22Rv1 (cell line): Measurements from ENCODE around the gene PREX1.

Experiments
- H3K27ac ChIP-seq: fragments of 450-650 bp; 2 replicates; pipeline ENCODE4 v1.5.1; 2017
- ZFX ChIP-seq: fragments of 450-650 bp; IDR thresholded peaks from 2 replicates; pipeline ENCODE4 v1.6.1; 2017; ENCODE audit warnings: antibody characterized with exemption, borderline replicate concordance
- TF ChIP-seq, protein P1 (sequence below): fragments of 450-650 bp; IDR thresholded peaks from 2 replicates; pipeline ENCODE4 v1.5.1; 2017; ENCODE audit warnings: mild to moderate bottlenecking

The PREX1 gene

DNA sequence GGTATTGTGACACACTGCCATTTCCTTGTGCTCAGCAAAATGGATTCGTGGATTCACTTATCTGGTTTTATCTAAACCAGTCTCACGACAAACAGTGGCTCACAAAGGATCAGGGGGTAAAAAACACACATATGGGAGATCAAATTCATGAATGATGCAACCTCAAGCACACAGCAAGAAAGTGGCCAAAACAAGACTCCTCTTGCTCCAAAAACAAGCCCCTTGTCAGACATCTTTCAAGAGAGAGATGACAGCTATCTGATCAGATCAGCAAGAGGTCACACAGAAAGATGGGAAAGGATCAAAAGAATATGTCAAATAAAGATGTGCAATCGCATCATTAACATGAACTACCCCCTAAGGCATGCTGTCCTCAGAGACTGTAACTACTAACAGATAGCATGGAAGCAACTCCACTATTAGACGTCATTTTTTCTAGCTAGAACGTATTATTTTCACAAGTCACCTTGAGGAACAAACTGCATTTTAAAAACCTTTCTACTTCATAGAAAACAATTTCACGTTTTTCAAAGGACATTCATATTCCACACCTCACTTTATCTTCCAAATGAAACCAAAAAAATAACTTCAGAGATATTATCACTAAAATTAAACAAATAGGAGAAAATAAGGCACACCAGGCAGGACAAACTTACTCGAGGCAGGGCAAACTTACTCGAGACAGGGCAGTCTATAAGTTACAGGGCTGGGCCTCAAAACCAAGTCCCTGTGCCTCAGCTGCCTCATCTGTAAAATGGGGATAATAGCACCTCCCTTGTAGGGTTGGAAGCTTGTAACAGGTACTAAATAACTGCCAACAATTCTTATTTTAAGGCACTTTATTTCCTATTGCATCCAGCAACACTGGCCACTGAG, 122.3 kb downstream of the PREX1 start:
- H3K27ac ChIP-seq: no peak overlapping the region
- TF ChIP-seq ZFX: no peak
- TF ChIP-seq, protein P1, sequence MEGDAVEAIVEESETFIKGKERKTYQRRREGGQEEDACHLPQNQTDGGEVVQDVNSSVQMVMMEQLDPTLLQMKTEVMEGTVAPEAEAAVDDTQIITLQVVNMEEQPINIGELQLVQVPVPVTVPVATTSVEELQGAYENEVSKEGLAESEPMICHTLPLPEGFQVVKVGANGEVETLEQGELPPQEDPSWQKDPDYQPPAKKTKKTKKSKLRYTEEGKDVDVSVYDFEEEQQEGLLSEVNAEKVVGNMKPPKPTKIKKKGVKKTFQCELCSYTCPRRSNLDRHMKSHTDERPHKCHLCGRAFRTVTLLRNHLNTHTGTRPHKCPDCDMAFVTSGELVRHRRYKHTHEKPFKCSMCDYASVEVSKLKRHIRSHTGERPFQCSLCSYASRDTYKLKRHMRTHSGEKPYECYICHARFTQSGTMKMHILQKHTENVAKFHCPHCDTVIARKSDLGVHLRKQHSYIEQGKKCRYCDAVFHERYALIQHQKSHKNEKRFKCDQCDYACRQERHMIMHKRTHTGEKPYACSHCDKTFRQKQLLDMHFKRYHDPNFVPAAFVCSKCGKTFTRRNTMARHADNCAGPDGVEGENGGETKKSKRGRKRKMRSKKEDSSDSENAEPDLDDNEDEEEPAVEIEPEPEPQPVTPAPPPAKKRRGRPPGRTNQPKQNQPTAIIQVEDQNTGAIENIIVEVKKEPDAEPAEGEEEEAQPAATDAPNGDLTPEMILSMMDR: no peak

DNA sequence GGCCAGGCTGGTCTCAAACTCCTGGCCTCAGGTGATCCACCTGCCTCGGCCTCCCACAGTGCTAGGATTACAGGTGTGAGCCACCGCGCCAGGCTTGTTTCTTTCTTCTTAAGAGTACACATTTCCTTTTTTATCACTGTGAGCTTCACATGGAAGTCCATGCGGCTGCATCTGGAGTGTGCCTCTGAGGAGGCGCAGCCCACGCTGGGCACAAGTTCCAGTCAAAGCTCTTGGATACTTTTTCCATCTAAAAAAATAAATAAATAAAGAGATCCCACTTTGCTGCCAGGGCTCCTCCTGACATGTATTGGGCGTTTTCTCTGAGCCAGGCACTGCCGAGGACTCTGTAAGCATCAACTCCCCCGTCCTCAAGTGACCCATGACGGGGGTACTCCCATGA, 123.0 kb downstream of the PREX1 start:
- H3K27ac ChIP-seq: no peak overlapping the region
- TF ChIP-seq, protein P1: no peak
- TF ChIP-seq ZFX: no peak

DNA sequence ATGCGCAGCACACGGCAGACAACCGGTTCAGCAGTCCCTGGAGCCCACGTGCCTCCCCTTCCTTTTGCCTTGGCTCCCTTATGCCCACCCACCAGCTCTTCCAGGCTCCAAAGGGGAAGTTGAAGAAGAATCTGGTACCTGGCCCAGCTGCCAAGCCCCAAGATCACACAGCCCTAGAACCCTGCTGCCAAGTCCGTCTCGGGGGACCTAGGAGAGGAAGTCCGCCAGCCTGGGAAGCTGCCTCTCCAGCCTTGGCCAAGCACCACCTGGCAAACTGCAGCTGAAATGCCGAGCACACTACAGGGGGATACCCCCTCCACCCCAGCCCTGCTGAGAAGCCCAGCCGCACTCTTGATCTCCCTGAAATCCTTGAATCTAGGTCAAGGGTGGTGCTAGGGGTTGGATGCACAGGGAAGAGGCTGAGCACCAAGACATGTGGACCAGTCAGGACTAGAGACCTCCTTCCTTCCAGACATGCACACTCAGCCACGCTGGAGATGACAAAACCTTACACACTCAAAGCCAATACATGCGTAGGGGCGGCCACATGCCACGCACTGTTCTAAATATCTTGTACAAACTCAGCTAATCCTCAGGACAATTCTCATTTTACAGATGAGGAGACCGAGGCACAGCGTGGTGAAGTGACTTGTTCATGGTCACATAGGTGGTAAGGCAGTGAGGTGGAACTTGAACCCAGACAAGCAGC, 124.1 kb downstream of the PREX1 start:
- H3K27ac ChIP-seq: no peak overlapping the region

DNA sequence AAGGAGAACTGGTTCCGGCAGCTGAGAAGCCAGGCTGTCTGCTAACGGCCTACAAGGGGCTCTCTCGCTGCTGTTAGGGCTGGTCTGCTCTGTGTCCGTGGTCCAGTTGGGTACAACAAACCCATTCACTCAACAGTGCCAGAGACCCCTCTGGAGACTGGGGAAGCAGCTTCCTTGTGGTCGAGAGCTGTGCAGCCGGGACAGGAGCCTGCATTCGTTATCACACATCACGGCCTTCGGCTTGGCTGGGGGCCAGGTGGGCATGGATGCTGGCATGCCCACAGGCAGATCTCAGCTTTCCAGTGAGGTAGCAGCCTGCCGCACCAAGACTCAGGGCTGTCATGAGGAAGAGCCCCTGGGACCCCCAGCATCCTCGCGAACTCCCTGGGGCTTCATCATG, 124.7 kb downstream of the PREX1 start:
- no peak overlapping the region for H3K27ac ChIP-seq
- TF ChIP-seq, protein P1: no peak
- no peak for TF ChIP-seq ZFX

More for the DNA sequence above, 124.1 kb downstream of the PREX1 start:
- TF ChIP-seq, protein P1: no peak
- TF ChIP-seq ZFX: no peak

DNA sequence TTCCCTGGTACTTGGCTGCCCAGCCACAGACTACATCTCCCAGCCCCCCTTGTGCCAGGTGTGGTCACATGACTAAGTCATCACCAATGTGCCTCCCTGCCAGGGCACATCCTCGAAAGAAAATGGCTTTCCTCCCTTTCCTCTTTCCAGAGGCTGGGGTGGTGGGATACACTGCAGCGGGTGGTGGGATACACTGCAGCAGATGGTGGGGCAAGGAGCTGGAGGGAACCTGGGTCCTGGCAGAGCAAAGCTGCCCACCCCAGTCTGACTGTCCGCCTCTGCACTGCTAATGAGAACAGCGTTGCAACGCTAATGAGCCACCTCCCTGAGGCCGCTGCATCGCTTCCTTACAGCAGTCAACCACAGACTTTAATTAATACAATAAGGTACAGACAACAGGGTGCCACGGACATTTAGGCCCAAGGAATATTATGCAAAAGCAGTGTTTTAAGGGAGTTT, 125.3 kb downstream of the PREX1 start:
- H3K27ac ChIP-seq: no peak overlapping the region
- no peak for TF ChIP-seq ZFX
- TF ChIP-seq, protein P1: no peak

DNA sequence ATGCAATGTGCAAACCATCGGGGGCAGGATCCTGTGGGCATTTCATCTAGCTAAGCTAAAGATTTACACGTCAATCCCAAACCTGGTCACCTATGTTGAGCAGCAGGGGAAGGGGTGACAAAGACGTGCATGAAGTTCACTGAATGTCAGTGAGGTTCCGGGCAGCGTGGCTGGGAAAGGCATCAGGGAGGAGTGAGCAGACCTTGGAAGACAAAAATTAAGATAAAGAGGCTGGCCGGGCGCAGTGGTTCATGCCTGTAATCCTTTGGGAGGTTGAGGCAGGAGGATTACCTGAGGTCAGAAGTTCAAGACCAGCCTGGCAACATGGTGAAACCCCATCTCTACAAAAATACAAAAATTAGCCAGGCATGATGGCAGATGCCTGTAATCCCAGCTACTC, 126.1 kb downstream of the PREX1 start:
- TF ChIP-seq ZFX: no peak
- TF ChIP-seq, protein P1: no peak
- no peak overlapping the region for H3K27ac ChIP-seq
